LNCaP clone FGC (cell line): Measurements from ENCODE around the gene KLHL2.

ENCODE experiments used
- DNase-seq: peaks from one replicate; pipeline ENCODE4 v3.0.0-alpha.2; 2011; ENCODE audit warnings: low read depth
- H3K4me3 ChIP-seq: 2 replicates; pipeline ENCODE4 v1.5.1; 2011; ENCODE audit warnings: mild to moderate bottlenecking, low read depth, low read length, control low read depth
- TF ChIP-seq, protein P1 (sequence below): IDR thresholded peaks from 2 replicates; pipeline ENCODE4 v1.5.1; 2012; ENCODE audit warnings: mild to moderate bottlenecking; ENCODE audit not compliant: control insufficient read depth, insufficient read depth; ENCODE audit errors: extremely low read depth

The KLHL2 gene

DNA sequence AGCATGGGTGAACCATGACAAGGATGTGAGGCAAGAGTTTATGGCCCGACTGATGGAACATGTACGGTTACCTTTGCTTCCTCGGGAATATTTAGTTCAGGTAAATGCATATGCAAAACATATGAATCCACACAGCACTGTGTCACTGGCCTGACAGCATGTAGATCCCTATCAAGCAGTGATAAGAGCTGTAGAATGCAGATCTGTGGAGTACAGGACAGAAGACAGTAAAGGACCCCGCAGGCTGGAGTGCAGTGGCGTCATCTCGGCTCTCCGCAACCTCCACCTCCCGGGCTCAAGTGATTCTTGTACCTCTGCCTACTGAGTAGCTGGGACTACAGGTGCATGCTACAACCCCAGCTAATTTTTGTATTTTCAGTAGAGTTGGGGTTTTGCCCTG is 90.3 kb downstream of the KLHL2 start:
- H3K4me3 ChIP-seq, result no peak overlapping the region
- TF ChIP-seq, protein P1, sequence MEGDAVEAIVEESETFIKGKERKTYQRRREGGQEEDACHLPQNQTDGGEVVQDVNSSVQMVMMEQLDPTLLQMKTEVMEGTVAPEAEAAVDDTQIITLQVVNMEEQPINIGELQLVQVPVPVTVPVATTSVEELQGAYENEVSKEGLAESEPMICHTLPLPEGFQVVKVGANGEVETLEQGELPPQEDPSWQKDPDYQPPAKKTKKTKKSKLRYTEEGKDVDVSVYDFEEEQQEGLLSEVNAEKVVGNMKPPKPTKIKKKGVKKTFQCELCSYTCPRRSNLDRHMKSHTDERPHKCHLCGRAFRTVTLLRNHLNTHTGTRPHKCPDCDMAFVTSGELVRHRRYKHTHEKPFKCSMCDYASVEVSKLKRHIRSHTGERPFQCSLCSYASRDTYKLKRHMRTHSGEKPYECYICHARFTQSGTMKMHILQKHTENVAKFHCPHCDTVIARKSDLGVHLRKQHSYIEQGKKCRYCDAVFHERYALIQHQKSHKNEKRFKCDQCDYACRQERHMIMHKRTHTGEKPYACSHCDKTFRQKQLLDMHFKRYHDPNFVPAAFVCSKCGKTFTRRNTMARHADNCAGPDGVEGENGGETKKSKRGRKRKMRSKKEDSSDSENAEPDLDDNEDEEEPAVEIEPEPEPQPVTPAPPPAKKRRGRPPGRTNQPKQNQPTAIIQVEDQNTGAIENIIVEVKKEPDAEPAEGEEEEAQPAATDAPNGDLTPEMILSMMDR, result no peak
- DNase-seq, result no peak

DNA sequence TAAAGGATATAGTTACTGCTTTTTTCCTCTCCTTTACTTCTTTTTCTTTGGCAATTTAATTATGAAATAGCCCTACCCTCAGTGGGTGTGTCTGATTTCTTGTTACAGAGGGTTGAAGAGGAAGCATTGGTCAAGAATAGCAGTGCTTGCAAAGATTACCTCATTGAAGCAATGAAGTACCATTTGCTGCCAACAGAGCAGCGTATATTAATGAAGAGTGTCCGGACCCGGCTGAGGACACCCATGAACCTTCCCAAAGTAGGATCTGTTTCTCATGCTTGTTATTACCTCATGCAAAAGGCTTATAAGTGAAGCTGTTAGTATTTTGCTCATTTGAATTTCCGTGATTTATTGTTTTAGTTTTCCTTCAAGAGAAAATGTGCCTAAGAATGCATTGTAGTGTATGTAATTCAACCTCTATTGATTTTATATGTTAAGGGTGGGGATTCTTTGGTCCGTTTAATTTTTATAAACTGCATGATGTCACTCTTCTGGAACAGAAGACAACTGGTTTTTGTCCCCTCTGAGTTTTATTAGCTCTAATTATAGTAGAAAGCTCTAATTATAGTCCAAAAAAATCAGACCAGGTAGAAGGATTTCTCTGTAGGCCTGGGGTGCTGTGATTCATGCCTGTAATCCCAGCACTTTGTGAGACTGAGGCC is 92.2 kb downstream of the KLHL2 start:
- H3K4me3 ChIP-seq, result no peak overlapping the region
- no peak for DNase-seq
- TF ChIP-seq, protein P1, result no peak

DNA sequence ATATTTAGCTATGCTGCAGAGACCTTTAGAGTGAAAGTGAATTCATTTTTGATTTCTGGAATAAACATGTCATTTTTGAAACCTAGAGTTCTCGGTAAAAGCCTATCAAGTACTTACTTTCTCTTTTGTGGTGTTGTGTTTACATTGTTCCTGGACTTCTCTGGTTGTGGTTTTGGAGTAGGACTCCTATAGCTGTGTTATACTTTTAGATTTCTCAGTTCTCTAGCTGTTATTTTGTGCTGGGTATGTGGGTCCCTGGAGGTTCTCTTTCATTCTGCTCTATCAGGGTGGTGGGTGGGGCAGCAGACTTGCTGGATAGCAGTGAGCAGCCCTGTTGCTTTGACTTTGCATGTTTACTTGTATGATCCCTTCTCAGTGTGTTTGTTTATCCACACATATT is 94.5 kb downstream of the KLHL2 start:
- TF ChIP-seq, protein P1, result no peak
- peak overlapping the region; percentile 27 for H3K4me3 ChIP-seq
- DNase-seq, result no peak

DNA sequence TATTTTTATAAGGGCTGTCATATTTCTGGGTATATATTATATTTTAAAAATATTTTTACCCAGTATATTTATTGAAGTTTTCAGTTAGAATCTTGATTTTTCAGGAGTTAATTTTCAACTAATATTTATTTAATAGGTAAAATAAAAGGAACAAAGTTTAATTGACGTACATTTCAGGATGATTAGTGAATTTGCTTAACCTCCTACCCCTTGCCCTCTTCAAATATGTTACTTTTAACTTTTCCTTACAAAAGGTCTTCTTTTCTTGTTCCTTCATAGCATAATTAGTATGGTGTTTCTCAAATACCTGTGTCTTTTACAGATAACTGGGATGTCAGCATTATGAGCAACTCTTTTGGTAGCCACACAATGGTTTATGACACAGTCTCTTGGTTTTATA is 95.3 kb downstream of the KLHL2 start:
- no peak overlapping the region for H3K4me3 ChIP-seq
- DNase-seq, result no peak
- TF ChIP-seq, protein P1, result no peak

DNA sequence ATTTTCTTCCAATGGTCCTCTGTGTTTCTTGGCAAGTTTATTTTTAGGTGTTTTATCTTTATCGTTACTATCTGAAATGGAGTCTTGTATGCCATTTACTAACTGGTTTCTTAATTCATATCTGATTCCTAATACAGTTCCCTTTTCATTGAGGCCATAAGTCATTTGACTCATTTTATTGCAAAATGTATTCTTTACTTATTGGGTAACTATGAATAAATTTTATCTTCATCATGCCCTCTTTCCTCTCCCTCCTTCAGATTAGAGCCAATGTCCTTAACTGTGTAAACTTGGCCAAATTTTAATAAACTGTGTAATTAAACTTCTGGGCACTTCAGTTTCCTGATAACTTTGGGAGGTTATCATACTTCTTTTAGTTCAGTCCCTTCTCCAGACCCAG is 100.8 kb downstream of the KLHL2 start:
- TF ChIP-seq, protein P1, result no peak
- H3K4me3 ChIP-seq, result no peak overlapping the region

DNA sequence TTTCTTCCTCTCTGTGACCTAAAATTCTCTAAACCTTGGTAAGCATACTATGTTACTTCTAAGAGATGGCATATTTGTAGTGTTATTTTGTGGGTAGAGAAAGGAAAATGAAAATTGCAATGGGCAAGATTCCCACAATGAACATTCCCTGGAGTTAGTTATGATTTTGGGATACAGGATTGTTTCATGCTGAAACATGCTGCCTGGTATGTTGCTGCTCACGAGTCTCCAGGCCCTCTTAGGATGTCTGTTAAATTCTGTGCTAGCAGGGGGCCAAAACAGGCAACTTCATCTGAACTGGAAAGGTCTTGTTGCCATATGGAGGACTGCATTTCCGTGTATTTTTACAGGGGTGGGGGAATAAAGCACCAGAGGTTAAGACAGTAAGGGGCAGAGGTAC is 101.2 kb downstream of the KLHL2 start:
- DNase-seq, result no peak
- no peak overlapping the region for H3K4me3 ChIP-seq
- TF ChIP-seq, protein P1, result no peak

More for the DNA sequence above, 100.8 kb downstream of the KLHL2 start:
- DNase-seq, result no peak

DNA sequence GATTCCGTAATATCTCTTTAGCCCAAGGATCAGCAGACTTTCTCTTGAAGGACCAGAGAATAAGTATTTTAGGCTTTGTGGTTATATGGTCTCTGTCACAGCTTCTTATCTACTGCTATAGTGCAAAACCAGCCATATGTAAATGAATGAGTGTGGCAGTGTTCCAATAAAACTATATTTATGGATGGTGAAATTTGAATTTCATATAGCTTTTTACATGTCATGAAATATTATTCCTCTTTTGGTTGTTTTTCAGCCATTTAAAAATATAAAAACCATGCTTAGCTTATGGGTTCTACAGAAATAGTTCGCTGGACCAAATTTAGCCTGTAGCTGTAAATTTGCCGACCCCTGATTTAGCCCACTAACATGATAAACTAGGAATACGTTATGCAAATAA is 102.1 kb downstream of the KLHL2 start:
- no peak for DNase-seq
- no peak overlapping the region for H3K4me3 ChIP-seq
- TF ChIP-seq, protein P1, result no peak
